Endometrial microvascular endothelial cells (primary cell): ENCODE measurements around the gene SIRT2. TPM values are rescaled to one million over a fixed set of nuclear protein-coding genes. Genes with fewer than 3 reads are reported as not detected.

ENCODE experiments used
- in situ Hi-C: cut with HindIII; loops from 2 replicates; pipeline ENCODE4 v1.10.0; 2017; ENCODE audit warnings: low sequenced_read_pairs, low pct_unique_long_range_greater_than_20kb; ENCODE audit errors: inconsistent ontology term
- total RNA-seq: library from RNA; depleted of rRNA; stranded (reverse); fragments of >200 nt; gene quantifications from one replicate; pipeline ENCODE4 v1.2.3, GENCODE V29; 2015; ENCODE audit errors: inconsistent ontology term

Gene SIRT2
- total RNA-seq, 1 donor from 2014 or later: 73.3 TPM

DNA sequence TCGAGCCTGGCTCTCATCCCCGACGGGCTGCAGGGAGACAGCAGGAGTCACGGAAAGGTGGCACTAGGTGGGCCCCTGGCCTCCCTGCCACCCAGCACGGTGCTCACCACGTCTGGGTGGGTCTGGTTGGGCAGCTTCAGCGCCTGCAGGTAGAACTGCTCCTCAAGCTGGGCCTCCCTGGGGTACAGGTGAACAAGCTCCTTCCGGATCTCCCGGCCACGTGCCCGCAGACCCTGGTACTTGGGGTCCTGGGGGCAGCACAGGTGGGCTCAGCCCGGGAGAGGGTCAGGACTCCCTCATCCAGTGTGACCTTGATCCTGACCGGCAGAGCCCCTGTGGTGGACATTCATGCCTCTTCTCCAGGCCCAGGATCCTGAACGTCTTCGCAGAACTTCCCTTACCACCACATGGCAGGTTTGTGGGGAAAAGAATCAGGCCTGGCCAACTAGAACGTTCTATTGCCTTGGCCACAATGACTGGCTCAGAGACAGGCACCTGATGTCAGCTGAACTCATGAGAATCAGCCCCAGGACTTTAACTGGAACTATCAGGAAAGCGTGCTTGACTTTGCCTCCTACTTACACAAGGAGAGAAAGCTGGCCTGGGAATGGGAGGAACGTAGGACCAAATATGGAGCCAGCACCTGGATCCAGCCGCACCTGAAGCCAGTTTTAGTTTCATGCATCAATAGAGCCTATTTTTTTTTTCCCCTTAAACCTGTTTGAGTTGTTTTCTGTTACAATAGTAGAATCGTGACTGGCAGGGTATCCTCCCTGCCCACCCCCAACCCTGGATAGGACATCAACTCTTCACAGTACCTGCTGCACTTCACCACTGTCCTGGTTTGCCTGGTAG lies 22.2 kb upstream of the SIRT2 start:
- in situ Hi-C loops: no loop called here

DNA sequence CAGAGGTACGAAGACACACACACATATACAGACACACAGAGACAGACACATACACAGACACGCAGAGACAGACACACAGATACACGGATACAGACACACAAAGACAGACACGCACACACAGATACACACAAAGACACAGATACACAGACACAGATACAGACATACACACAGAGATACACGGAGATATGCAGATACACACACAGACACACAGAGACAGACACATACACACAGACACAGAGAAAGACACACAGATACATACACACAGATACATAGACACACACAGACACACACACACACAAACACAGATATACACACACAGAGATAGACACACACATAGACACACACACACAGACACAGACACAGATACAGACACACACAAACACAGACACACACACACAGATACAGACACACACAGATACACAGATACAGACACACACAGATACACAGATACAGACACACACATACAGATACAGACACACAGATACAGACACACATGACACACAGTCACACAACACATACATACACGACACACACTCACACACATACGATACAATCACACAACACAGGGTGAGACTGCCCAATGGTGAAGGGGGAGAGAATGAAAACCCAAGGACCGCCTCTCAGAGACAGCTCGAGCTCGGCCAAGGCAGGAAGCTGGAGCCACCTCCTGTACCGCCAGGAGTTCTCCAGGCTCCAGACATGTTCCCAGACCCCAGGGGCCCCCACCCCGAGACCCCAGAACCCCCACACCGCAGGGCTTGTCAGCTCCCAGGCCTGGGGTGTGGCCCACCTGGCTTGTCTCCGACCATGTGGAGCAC lies 21.4 kb upstream of the SIRT2 start:
- in situ Hi-C loops: no loop called here

DNA sequence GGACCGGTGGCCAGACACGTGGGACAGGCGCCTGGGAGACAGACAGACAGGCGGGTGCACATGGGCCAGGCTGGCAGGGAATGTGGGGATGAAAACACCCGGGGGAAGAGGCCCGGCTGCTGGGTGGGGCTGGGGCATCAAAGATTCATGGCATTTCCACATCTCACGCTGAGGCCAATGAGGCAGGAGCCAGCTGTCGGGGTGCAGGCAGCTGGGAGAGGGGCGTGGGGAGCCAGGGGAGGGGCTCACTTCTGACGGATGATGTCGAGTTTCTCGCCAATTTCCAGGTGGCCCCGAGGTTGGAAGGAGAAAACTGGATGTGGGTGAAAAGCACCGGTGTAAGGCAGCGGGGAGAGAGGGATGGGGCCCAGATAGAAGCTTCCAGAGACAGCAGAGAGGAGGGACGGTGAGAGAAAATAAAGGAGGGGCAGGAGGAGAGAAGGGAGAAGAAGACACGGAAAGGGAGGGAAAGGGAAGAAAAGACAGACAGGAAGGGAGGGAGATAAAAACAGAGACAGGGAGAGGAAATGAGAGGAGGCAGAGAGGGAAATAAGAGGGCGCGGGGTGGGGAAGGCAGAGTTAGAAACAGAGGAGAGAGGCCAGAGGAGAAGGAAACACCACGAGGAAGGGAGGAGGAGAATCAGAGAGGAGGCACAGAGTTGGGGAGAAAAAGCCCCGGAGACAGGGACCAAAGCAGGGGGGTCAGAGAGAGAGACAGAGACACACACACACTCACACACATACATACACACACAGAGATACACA lies 20.6 kb upstream of the SIRT2 start:
- in situ Hi-C loops: no loop called here

DNA sequence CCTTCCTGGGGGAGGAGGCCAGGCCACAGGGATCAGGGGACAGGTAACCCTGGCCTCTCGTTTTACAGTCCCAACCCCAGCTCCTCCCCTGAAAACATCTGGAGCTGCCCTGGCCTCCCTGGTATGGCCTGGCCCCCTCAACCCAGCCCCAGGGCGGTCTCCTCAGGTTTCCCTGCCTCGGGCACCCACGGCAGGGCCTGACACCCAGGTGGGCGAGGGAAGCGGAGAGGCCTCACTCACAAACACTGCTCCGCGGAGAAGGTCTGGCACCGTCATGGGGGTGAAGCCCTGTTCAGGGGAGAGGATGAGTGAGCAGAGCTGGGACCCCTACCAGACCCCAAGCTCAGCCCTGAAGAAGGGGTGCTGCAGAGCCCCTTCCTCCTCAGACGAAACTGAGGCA lies 19.1 kb upstream of the SIRT2 start:
- in situ Hi-C loops: no loop called here

DNA sequence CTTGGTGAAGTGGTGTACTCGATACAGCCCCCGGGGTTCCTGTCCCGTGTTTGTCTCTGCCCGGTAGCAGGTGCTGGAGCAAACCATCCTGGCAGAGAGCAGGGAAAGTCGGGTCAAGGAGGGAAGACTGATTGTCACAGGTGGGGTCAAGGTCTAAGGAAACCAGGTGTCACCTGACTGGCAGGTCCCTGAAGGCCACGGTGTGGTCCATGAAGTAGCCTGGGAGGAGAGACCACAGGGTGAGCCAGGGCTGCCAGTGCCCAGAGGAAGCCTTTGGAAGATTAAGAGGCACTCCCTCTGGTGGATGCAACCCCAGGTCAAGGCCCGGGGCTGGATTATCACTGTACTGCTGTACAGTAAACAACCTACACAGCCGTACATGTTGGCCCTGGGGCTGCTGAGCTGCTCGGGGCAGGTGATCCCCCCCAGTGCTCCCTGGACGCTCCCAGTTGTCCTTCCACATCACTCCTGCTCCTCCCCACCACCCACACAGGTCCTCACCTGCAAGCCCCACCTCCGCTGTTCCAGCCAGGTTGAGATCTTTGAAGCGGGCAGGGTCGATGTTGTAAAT lies 18.6 kb upstream of the SIRT2 start:
- in situ Hi-C loops: no loop called here

DNA sequence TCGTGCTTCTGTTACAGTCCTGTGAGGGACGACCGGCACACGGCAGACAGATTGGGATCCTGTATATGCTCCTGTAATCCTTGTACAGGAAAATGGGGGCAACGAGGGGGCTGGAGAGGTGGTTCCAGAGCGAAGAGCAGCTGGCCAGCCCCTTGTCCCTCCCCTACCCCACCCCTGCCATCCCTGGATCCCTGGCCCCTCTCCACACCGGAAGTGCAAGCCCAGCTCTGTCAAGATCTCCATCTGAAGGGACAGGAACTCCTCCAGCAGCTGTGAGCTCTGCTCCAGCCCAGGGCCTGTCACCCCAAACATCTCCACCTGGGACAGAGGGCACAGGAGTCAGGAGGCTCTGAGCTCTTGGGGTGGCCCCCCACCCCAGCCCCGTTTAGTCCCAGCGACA lies 18.1 kb upstream of the SIRT2 start:
- in situ Hi-C loops: no loop called here

DNA sequence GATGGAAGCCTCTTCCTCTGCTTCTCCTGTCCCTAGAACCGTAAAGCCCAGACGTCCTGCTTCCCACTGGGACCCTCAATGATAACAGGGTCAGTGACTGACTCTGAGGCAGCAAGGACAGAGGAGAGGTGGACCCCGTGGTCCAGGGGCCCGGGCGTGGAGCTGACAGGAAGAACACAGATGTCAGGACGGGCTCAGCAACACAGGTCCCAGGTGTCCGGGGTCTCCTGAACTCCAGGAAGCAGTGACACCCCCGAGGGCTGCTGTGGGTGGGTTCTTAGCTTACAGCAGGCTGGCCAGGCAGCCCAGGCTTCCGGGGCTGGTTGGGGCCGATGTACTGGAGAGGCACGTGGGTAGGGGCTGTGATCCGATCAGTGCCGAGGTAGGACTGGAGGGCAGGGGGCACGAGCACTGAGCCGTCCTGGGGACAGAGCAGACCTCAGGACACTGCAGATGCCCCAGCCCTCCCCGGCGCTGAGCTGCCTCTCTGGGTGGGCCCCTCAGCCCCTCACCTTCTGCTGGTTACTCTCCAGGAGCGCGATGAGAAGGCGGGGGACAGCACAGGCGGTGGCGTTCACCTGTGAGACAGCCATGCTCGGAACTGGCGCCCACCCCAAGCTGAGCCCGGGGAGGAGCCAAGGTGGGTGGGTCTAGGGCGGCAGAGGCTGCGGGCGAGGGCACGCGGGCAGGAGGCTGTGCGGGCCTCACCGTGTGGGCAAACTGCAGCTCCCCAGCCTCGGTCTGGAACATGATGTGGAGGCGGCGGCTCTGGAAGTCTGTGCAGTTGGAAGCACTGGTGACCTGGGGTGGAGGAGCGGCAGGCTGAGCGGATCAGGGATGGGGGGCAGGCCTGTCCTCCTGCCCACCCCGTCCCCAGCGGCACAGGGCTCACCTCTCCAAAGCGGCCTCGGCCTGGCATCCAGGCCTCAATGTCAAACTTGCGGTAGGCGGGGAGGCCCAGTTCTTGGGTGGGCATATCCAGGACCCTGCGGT lies 16.2 kb upstream of the SIRT2 start:
- in situ Hi-C loops: no loop called here

DNA sequence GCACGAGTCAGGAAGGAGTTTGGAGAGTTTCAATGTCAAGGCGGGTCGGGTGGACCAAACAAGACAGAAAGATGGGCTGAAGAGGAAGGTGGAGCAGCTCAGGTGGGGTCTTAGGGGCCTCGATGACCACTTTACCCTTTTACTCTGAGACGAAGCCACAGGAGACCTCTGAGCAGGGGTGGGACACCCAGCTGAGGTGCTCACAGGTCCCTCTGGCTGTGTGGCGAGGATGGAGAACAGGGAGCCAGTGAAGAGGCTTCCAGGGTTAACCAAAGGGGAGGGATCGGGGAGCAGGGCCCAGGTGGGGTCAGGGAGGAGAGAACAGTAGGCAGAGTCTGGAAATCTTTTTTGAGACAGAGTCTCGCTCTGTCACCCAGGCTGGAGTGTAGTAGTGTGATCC lies 14.5 kb upstream of the SIRT2 start:
- in situ Hi-C loops: no loop called here

DNA sequence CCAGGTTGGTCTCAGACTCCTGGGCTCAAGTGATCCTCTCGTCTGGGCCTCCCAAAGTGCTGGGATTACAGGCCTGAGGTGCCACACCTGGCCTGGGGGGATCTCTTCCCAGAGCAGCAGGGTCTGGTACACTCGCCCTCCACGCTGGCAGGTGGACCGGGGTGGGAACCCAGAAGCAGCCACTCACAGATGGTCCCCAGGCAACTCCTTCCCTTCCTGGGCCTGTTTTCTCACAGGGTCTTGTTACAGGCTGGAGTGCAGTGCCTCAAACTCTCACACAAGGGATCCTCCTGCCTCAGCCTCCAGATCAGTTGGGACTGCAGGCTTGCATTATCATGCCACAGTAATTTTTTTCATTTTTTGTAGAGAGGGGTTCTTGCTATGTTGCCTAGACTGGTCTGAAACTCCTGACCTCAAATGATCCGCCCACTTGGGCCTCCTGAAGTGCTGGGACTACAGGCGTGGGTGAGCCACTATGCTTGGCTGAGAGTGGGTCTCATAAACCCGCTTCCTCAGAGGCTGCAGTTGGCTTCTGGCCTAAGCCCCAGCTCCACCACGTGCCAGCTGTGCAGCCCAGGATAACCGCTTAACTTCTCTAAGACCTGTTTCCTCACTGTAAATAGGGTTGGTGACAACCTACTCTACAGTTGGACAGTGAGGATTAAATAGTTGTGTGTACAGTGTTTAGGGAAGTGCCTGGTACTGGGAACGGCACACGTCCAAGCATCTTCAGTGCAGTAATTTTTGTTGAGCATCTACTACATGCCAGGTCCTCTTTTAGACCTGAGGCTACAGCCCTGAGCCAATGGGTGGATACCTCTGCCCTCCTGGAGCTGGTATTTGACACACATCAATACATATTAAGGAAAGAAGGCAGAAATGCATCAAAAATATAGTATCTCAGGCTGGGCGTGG lies 13.4 kb upstream of the SIRT2 start:
- in situ Hi-C loops: no loop called here

DNA sequence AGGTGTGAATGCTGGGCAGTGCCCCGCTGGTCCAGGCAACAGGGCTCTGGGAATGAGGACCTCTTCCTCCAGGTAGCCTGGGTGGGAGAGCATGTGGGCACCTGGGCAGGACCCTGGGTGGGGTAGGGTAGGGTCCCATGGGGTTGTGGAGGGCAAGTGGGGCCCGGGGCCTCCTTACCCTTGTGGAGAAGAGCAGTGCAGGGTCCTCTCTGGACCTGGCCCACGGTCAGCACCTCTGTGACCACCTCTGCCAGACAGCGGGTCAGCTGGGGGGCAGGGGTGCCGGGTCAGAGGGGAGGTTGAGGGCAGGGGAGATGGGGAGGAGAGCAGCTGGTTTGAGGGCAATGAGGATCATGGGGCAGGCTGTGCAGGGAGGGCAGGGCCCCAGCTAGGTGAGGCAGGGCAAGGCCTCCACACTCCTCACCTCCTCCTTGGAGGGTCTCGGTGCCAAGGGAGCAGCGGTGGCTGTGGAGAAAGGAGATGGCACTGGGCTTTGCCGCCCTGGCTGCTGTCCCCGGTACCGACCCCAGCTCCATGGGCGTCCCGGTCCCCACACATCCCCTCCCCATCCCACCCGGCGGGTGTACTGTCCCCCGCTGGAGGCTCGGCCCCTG lies 12.1 kb upstream of the SIRT2 start:
- in situ Hi-C loops: no loop called here

DNA sequence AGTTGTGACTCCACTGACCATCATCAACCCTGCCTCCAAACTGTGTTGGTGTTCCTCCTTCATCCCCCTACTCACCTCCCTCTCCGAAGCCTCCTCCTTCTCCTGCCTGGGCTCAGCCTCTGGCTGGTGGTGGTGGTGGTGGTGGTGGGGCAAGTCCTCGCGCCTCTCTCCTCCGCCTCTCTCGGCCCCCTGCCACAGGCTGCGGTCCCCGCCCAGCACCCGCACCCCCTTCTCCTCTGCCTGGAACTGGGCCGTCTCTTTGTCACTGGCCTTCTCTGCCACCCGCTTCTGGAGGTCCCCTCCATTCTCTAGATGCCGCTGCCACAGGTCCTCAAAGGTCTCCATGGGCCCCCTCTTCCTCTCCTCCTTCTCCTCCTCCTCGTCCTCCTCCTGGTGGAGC lies 11.1 kb upstream of the SIRT2 start:
- in situ Hi-C loops: no loop called here

DNA sequence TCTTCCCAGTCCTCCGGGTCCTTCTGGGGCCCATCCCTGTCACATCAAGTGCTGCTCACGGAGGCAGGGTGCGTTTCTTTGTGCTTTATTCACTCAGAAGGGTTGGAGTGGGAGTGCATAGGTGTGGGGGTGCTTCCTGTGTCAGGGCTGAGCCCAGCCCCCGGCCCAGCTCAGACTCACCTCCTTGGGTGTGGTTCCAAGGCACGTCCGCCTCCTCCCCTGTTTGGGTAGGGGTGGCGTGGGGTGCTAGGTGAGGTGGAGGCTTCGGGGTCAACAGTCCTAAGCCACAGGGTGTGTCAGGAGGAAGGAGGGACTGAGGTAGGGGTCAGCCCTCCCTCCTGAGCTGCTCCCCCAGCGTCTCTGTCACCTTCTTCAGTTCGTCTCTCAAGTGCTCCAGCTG lies 9.5 kb upstream of the SIRT2 start:
- in situ Hi-C loops: no loop called here

DNA sequence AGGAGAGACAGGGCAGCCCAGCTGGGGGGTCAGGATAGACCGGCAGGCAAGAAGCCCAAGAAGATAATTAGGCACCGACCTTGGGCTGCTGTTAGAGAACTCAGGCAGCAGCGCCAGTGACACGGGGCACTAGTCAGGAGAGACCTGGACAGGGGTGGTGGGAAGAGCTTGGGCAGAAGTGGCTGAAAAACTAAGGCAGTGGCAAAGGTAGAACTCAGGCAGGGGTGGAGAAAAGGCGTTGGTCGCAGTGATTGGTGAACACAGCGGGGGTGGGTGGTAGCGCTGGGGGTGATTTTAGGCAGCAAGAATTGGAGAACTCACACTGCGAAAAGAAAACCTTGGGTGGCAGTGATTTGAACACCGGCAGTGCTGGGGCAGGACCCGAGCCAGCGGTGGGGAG lies 8.3 kb upstream of the SIRT2 start:
- in situ Hi-C loops: no loop called here

DNA sequence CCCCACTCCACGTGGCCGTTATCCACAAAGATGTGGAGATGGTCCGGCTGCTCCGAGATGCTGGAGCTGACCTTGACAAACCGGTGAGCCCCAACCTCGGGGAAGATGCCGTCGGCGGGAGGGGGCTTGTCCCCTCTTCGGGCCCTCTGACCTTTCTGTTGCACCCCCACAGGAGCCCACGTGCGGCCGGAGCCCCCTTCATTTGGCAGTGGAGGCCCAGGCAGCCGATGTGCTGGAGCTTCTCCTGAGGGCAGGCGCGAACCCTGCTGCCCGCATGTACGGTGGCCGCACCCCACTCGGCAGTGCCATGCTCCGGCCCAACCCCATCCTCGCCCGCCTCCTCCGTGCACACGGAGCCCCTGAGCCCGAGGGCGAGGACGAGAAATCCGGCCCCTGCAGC lies 7.8 kb upstream of the SIRT2 start:
- in situ Hi-C loops: no loop called here

DNA sequence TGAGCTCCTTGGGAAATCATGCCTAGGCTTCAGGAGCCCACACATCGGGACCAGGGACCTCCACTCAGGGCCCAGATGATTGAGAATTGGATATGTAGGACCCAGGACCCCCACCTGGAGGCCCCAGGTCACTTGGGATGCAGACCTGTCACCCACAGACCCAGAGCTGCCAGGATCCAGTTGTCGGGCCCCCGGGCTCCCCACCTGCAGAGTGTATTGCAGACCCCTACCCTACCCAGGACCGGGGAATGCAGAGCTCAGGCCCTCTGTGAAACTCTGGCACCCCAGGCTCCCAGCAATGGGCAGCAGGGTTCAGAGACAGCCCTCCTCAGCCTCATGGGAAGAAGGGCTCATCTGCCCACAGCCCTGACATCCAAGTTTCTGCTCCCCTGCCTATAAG lies 6.2 kb upstream of the SIRT2 start:
- in situ Hi-C loops: no loop called here

DNA sequence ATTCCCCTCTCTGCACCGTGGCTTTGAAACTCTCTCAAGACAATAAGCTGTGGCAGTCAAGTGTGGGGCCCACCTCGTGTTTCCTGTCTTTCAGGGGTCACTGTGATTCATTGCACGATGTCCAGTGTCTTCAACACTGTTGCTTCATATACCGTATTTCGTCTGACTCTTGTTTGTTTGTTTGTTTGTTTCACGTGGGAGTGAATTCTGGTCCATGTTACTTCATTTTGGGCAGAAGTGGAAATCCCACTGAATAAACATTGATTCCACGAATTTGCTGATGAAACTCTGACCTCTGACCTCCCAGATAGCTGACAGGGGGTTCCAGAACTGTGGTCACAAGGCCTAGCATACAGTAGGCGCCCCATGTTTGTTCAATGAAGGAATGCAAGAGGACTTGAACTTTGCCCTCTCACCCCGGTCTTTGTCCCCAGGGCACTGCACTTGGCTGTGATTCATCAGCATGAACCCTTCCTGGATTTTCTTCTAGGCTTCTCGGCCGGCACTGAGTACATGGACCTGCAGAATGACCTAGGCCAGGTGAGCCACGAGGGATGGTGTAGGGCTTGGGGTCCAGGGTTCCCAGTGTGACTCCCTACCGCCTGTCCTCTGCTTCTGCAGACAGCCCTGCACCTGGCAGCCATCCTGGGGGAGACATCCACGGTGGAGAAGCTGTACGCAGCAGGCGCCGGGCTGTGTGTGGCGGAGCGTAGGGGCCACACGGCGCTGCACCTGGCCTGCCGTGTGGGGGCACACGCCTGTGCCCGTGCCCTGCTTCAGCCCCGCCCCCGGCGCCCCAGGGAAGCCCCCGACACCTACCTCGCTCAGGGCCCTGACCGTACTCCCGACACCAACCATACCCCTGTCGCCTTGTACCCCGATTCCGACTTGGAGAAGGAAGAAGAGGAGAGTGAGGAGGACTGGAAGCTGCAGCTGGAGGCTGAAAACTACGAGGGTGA lies 5.4 kb upstream of the SIRT2 start:
- in situ Hi-C loops: no loop called here
